HG03159 (cell line): ENCODE results near the gene DDB1.

Experiments
- ATAC-seq: cut with Tn5 transposase; IDR thresholded peaks from one replicate; pipeline ENCODE4 v1.9.1; 2021; ENCODE audit warnings: mild to moderate bottlenecking, moderate library complexity; ENCODE audit not compliant: unreplicated experiment

DDB1 gene

DNA sequence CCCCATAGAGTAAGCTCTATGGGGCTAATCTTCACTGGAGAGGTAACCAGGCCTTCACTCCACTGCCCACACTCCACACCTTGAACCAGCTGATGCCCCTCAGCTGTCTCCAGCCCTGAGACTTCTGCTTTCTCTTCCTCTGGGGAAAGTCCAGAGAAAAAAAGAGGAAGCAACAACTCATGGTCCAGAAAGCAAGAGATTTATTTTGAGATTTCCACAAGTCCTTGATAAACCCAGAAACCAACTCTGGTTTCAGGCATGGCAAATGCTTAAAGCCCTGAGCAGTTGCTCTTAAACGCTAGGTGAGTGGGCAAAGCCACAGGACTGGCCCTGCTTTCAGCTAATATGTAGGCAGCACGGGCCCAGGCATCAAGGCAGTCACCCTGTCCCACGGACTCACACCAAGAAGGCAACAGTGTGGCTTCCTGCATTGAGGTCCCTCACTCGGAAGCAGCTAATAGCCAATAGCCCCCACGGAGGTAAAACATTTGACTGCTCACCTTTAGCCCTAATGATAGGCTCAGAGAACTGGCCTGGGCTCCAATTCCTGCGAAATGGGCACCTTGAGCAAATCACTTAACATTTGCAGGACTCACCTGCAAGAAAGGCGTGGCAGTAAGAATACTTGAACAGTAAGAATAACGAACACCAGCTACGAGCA is 24.5 kb upstream of the DDB1 start:
- ATAC-seq: peak; percentile 46

DNA sequence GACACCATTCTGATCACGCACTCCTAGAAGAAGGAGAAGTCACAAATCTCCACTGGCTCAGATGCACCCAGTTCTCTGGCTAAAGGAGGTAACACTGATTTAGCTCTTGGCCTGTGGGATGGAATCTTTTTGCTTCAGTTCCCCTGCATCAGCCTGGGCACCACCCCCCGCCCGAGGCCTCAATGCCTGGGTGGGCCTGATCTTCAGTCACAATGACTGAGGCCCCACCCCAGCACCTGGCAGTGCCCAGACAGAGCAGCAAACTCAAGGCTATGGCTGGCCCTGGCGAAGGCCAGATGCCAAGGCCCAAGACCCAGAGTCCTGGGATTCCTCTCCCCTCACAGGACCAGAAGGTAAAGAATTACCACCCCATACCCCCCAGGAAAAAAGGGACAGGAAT is 23.8 kb upstream of the DDB1 start:
- ATAC-seq: no peak

DNA sequence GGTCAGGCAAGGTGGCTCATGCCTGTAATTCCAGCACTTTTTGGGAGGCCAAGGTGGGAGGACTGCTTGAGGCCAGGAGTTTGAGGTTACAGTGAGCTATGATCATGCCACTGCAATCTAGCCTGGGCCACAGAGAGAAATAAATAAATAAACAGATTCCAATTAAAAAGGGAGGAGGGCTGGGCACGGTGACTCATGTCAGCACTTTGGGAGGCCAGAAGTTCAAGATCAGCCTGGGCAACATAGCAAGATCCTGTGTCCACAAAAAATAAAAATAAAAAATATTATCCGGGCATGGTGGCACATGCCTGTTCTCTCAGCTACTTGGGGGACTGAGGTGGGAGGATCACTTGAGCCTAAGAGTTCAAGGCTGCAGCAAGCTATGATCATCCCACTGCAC is 21.3 kb upstream of the DDB1 start:
- no peak for ATAC-seq

DNA sequence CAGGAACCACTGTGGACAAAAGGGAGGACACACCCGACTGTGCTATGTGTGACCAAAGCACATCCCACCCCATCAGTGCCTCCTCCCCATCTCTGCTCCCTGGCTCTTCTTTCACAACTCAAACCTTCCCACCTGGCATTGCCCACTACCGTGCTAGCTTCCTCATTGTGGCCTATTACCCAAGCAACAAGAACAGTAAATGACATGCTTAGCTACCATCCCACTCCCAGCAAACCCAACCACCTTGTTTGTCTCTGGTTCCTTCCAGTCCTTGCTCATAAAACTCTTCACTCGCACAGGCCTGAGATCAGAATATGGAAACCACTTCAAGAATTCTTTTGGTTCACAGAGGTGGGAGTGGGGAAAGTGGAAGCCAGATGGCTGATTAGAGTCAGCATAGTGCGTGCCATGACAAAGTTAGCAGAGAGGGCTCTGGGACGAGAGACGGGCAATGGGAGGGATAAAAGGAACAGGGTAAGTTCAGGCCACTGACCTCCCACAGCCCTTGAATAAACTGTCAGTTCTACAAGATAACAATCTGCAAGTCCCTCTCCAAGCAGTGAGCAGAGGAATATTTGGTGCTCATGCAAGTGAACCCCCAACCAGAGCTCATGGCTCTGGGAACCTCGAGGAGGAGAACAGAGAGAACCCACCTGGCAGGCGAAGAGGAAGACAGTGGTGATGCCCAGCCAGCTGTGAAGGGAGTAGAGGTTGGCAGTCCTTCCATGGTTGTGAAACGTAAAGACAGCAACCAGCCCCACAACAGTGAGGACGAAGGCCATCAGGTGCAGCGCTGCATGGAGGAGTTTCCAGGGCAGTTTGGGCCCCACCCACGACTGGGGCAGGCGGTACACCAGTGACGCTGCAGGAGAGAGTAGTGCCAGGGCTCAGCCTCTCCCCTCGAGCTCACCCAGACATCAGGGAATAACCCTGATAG is 20.5 kb upstream of the DDB1 start:
- no peak for ATAC-seq

DNA sequence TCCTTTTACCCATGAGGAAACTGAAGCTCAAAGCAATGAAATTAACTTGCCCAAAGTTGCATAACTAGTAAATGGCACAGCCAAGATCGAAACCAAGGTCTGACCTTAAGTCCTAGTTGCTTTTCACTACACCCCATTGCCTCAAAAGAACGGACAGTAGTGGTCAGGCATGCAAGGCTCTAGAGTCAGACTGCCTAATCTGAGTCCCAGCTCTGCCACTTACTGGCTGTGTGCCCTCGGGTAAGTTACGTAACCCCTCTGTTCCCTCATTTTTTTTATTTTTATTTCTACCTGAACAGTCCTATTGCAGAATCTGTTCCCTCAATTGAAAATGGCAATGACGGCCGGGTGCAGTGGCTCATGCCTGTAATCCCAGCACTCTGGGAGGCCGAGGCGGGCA is 19.1 kb upstream of the DDB1 start:
- no peak for ATAC-seq

DNA sequence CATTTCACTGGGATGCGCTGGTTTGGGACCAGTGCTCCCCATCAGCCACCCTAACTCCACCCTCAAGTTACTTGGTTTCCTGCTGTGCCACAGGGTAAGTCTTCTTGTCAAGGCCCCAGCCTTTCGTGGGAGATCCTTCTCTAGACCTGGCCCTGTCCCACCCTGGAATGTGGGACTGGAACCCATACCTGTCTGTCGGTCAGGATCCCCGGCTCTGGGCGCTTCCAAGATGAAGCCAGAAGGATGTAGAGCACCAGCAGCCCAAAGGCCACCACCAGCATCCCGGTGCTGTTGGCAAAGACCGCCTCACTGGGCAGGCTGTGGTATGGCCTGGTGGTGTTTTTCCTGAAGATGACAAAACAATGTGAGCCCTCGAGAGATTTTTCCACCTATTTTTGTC is 17.9 kb upstream of the DDB1 start:
- ATAC-seq: no peak

DNA sequence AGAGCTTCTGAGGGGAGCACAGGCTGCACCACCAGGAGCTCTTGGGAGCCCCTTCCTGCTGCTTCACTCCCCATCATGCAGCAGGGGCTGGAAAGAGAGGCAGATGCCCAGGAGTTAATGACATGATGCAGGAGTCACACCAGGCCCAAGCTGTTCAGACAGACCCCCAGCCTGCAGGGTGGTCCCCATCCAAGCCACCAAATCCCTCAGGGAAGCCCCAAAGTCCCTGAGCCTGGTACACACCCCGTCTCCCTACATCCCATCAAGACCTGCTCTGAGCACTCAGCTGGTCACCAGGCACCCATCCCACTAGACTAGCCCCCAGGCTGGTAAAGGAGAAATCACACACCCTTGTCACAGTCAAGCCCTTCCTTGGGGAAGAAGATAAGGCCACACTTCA is 17.4 kb upstream of the DDB1 start:
- ATAC-seq: no peak

DNA sequence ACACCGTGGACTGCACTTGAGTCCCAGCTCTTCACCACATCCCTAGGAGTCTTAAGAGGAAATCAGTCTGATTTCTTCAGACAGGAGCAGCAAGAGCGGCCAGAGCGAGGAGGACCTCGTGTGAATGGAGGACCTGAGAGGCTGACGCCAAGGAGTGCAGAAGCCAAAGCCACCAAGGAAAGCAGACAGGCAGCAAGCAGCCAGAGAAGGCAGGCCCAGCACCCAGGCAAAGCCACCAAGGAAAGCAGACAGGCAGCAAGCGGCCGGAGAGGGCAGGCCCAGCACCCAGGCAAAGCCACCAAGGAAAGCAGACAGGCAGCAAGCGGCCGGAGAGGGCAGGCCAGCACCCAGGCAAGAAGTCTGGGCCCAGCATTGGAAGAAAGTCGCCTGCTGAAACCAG is 17.0 kb upstream of the DDB1 start:
- no peak for ATAC-seq

DNA sequence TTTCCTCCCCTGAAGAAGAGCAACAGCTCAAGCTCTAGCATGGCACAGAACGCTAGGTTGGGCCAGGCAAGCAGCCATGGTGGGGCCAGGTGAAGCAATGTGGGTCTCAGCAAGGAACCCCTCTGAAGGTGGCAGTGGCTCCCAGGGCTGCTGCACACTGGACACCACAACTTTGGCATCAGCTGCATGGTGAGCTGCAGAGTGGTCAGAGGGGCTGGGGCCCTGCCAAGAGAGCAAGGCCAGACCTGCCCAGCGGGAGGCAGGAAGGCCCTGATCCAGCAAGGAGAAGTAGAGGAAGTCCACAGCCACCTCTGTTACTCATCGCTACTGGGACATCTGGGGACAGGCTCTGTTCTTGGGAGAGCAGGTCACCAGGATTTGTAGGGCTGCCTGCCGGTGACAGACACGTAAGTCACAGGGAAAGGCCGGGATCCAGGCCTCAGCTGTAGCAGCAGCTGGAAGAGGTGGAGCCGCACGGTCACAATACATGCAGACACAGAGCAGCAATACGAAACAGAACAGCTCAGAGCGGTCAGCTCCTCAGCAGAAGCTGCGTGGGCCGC is 16.4 kb upstream of the DDB1 start:
- ATAC-seq: no peak

DNA sequence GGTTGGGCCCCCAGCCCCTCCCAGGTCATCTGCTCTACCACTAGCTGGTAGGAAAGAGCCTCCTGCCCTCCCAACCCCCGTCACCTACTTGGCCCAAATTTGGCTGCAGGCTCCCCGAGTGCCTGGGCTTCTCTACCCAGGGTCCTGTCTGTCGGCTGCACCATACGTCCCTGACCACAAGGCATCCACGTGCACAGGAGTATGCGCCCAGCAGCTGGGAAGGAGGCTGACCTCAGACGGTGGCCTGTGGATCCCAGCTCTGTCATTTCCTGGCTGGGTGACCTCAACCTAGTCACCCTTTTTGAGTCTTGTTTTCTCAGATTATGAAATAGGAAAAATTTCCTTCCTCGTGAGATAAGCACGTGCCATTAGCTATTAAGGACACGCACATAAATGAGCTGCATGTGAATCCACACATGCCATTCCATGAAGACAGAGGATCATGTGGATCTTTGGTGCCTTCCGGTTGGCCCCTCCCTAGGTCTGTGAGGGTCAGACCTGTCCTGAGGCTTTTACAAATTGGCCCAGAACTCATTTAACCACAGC is 15.1 kb upstream of the DDB1 start:
- no peak for ATAC-seq

DNA sequence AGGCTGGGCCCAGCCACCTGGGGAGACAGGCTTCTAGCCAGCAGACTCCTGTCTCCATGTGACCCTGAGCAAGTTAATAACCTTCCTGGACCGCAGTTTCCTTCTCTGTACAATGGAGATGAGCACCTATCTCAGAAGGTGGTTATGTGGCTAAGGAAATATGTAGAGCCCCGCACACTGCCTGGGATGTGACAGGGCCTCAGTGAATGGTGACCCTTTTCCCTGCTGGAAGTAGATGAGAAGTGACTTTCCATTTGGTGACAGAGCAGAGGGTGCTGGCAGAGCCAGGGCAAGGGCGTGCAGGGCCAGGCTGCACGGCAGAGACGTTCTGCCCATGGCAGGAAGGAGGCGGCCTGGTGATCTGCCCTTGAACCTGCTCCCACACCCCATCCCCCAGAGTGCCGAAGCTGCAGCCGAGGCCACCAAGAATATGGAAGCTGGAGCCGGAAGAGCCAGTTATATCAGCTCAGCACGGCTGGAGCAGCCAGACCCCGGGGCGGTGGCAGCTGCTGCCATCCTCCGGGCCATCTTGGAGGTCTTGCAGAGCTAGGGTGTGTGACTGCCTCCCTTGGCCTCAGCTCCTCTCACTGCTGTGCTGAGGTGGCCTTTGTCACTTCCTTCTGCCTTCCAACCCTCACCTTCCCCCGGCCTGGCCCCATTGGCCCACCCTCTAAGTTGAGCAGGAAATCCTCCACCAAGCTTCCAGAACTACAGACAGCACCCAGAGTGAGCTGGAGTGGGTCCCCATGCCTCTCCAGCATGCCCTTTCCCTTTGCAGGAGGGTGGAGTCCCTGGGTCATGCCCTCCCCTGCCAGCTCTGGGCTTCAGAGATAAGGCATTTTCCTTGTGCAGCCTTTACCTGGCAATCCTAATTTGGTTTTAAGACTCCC is 13.3 kb upstream of the DDB1 start:
- no peak for ATAC-seq

DNA sequence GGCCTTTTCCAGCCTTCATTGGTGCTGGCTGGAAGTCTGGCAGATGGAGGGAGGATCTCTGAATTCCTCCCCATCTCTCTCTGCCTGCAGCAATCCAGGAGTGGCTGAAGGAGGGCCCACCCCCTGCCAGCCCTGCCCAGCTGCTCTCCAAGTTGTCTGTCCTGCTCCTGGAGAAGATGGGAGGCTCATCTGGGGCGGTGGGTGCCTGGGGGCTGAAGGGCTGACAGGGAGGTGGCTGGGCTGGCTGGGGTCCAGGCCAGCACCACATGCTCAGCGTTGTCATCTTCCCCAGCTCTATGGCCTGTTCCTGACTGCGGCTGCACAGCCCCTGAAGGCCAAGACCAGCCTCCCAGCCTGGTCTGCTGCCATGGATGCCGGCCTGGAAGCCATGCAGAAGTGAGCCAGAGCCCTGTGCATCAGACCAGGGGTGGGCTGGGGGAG is 12.3 kb upstream of the DDB1 start:
- ATAC-seq: no peak

DNA sequence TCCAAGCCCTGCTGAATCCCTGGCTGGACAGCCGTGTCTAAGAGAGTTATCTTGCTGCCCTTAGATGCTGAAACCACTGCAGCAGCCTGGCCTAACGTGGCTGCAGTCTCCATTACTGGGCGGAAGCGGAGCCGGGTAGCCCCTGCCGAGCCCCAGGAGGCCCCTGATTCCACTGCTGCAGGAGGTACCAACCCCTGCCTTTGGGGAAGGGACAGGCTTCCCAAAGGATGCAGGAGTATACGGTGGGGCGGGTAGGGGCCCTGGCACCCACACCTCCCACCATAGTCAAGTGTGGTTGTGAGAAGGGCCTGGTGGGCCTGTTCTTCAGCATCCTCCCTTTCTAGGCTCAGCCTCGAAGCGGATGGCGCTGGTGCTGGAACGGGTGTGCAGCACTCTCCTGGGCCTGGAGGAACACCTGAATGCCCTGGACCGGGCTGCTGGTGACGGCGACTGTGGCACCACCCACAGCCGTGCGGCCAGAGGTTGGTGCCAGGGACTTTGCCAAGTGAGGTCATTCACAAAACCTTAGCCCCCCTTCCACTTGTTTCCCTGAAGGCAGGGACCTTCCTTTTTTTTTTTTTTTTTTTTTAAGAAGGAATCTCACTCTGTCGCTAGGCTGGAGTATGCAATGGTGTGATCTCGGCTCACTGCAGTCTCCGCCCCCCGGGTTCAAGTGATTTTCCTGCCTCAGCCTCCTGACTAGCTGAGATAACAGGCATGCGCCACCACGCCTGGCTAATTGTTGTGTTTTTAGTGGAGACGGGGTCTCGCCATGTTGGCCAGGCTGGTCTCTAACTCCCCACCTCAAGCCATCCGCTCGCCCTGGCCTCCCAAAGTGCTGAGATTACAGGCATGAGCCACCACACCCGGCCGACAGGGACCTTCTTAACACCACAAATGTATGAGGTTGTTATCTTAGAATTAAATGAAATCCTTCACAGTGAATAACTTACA is 11.2 kb upstream of the DDB1 start:
- ATAC-seq: no peak

DNA sequence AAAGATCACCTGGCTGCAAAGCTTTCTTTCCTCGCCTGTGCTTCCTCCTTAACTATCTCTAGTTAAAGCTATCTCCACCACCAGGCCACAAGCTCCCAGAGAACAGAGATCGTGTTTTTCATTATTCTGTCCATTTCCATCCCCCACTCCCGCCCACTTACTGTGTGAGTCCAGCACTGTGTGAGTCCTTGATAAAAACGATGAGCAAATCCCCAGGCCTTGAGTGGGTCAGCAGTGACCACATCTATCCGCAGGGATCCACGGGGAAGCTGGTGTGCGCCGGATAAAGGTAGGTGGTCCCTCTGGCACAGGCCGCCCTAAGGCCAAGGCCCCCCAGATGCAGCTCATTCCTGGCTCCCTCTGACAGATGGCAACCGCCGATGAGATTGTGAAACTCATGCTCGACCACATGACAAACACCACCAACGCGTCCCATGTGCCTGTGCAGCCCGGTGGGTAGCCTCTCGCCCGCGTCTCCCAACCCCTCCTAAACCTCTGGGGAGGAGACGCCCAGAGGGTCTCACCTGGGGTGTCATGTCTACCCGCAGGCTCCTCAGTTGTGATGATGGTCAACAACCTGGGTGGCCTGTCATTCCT is 9.4 kb upstream of the DDB1 start:
- no peak for ATAC-seq

DNA sequence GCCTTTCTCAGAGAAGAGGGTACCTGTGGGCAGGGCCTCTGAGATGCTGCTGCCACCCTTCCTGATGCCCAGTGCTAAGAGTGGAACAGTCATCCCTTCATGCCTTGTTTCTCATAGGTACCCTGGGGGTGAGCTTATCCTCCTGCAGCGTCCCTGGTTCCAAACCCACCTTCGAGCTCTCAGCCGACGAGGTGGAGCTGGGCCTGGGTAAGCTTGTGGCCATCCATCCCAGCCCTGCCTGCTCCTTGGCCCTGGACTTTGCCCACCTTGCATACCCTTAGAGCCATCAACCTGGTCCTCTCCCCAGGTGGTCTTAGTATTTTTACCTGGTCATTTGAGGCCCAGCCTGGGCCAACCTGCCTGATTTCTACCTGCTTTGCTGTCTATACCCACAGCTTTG is 8.8 kb upstream of the DDB1 start:
- ATAC-seq: no peak

DNA sequence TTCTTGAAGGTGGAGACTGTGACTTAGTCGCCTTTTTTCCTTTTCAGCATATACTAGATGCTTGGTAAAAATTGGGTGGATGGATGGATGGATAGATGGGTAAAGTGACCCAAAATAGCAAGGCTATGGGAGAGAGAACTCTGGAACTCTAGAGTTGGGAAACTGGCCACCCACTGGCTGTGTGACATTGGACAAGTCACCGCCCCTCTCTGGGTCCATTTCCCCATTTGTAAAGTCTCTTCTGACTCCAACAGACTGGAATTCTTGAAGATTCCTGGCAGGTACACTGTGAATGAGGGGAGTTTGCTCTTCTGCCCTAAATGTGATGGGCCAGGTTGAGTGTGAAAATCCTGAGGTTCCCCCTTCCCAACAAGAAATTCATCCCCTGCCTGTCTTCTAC is 8.1 kb upstream of the DDB1 start:
- ATAC-seq: no peak

DNA sequence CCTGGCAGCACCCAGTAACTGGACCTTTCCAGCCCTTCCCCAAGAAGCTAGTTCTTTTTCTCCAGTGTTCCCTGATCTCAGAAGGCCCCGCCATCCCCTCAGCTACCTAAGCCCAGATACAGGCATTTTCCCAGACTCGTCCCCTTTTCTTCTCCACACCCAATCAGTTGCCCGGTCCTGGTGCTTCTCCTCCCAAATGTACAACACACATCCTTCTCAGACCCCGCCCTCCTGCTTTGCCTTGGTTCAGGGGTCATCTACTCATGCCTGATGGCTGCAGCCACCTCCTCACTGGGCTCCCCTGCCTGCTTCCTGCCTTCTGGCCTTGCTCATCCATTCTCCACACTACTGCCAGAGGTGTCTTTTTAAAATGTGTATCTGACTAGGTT is 6.6 kb upstream of the DDB1 start:
- ATAC-seq: no peak

DNA sequence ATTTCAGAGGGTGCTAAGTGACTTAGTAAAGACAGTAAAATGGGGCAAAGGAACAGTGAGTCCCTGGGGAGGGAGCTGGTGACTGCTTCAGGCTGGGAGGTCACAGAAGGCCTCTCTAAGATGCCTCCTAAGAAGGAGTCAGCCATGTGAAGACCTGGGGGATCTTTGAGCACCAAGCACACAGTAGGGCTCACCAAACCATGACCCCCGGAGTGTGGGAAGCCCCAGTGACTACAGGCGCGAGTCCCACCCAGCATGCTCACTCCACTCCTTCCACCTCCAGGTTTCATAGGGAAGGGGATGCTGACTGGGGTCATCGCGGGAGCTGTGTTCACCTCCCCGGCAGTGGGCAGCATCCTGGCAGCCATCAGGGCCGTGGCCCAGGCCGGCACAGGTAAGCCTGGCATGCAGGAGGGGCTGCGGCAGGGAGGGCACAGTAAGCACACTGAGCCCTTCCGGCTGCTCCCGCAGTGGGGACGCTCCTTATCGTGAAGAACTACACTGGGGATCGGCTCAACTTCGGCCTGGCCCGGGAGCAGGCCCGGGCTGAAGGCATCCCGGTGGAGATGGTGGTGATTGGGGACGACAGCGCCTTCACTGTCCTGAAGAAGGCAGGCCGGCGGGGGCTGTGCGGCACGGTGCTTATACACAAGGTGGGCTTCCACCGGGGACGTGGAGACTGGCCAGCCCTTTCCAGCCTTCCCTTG is 6.0 kb upstream of the DDB1 start:
- no peak for ATAC-seq
